ENCODE measurements around the gene TTBK1. TPM values are rescaled to one million over a fixed set of nuclear protein-coding genes. Genes with fewer than 3 reads are reported as not detected.

Gene TTBK1
- total and polyA plus RNA-seq, 10 of the 15 experiments (the other 5 are each of a cell fraction or from before 2014, with no cell fraction given), result 0.05 to 0.27 TPM; not detected in 8

DNA sequence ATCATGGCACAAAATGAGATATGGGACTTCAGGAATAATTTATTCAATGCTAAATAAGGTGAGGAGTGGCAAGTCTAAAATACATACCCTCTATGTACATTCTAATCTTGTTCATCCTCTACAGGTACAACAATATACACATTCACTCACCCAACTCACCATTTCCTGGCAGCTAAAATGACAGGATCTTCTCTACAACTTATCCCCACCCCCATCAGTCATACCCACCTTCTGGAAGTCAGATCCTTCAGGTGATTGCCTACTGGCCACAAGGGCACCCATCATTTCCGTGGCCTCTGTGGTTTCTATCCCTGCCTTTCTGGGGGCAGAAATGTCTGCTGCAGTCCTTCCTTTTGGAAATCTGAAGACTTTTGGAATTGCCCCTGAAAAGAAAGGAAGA lies 88.2 kb downstream of the TTBK1 start:
- no TSS peak for BruUV-seq (replicated peaks)
- no peak overlapping the region for H3K9ac ChIP-seq (ENCODE audit: control insufficient read depth, insufficient read depth, low read length)
- H2AFZ ChIP-seq (ENCODE audit: control insufficient read depth, low read depth, low read length), result no peak overlapping the region
- no peak for DNase-seq (ENCODE audit: low read depth, low spot score)
- no peaks in the 10 kb centered on the region for H3K4me1 ChIP-seq (ENCODE audit: control insufficient read depth, insufficient read depth, low read length)
- H3K9me3 ChIP-seq (replicated peaks; ENCODE audit: control insufficient read depth, insufficient read depth, low read length), result no peaks in the 10 kb centered on the region
- in situ Hi-C loops (cut with MboI) (no loop called here), intact Hi-C loops (cut with micrococcal nuclease; ENCODE audit: unreplicated experiment) (no loop called here)
- SMC1A ChIA-PET (ENCODE audit: uncharacterized antibody, unreplicated experiment), result interaction anchor here (1.2 kb wide), 1 partner anchor 17 kb away, joined by 3 read pairs; no protein-coding TSS in a partner anchor
- no peaks in the 10 kb centered on the region for H4K20me1 ChIP-seq (ENCODE audit: control insufficient read depth, insufficient read depth)
- no peaks in the 10 kb centered on the region for H3K27me3 ChIP-seq (replicated peaks in 1 of 2; ENCODE audit: control insufficient read depth in 2 of 2, insufficient read depth in 2 of 2, low read length in 1 of 2)
- RAD21 ChIA-PET (ENCODE audit: unreplicated experiment), result no interaction called here
- CTCF ChIA-PET, result no interaction called here
- POLR2A ChIA-PET, result interaction anchor here (0.8 kb wide), 1 partner anchor 13 kb away, joined by 3 read pairs; no protein-coding TSS in a partner anchor
- no peak for FAIRE-seq
- H3K4me2 ChIP-seq (ENCODE audit: control insufficient read depth, insufficient read depth), result no peak overlapping the region
- no peak overlapping the region for H3K27ac ChIP-seq (ENCODE audit: control insufficient read depth, insufficient read depth)
- H3K79me2 ChIP-seq (ENCODE audit: control insufficient read depth, insufficient read depth, low read length), result no peaks in the 10 kb centered on the region
- H3K36me3 ChIP-seq (ENCODE audit: control insufficient read depth in 2 of 2, insufficient read depth in 2 of 2, low read length in 1 of 2), result peaks cover 0 to 12% of the 10 kb centered on the region in 2 experiments; a peak in 3 of 4 replicates
- ATAC-seq, result no peak
- 42% methylated on average over 1 of the region's 1 CpG for WGBS (ENCODE audit: insufficient coverage, insufficient replicate concordance, low lambda C conversion rate, missing lambda C conversion rate)
- H3K4me3 ChIP-seq, result no peak overlapping the region
- TF ChIP-seq NR2C1 (IDR thresholded peaks at IDR 0.05) (no peak), FOS (IDR thresholded peaks at IDR 0.05; ENCODE audit: borderline replicate concordance, extremely low read depth, insufficient read length) (no peak), ZNF274 (IDR thresholded peaks at IDR 0.05; ENCODE audit: insufficient read depth, insufficient read length) (no peak), STAT1 (conservative IDR thresholded peaks at IDR 0.05) (no peak), CHD2 (IDR thresholded peaks at IDR 0.05; ENCODE audit: borderline replicate concordance, low read depth, low read length) (no peak), FOXM1 (IDR thresholded peaks at IDR 0.05; ENCODE audit: low read depth, low read length) (no peak), POLR2AphosphoS2 (IDR thresholded peaks at IDR 0.05; ENCODE audit: low read depth, low read length) (no peak), ZNF384 (IDR thresholded peaks at IDR 0.05; ENCODE audit: borderline replicate concordance, low read depth, low read length) (no peak), GATAD2B (conservative IDR thresholded peaks at IDR 0.05; ENCODE audit: low read depth) (no peak), ZSCAN29 (IDR thresholded peaks at IDR 0.05) (no peak)
- TF ChIP-seq, protein P1, sequence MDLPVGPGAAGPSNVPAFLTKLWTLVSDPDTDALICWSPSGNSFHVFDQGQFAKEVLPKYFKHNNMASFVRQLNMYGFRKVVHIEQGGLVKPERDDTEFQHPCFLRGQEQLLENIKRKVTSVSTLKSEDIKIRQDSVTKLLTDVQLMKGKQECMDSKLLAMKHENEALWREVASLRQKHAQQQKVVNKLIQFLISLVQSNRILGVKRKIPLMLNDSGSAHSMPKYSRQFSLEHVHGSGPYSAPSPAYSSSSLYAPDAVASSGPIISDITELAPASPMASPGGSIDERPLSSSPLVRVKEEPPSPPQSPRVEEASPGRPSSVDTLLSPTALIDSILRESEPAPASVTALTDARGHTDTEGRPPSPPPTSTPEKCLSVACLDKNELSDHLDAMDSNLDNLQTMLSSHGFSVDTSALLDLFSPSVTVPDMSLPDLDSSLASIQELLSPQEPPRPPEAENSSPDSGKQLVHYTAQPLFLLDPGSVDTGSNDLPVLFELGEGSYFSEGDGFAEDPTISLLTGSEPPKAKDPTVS (IDR thresholded peaks at IDR 0.05; ENCODE audit: low read depth, low read length), result no peak
- TF ChIP-seq, protein P2, sequence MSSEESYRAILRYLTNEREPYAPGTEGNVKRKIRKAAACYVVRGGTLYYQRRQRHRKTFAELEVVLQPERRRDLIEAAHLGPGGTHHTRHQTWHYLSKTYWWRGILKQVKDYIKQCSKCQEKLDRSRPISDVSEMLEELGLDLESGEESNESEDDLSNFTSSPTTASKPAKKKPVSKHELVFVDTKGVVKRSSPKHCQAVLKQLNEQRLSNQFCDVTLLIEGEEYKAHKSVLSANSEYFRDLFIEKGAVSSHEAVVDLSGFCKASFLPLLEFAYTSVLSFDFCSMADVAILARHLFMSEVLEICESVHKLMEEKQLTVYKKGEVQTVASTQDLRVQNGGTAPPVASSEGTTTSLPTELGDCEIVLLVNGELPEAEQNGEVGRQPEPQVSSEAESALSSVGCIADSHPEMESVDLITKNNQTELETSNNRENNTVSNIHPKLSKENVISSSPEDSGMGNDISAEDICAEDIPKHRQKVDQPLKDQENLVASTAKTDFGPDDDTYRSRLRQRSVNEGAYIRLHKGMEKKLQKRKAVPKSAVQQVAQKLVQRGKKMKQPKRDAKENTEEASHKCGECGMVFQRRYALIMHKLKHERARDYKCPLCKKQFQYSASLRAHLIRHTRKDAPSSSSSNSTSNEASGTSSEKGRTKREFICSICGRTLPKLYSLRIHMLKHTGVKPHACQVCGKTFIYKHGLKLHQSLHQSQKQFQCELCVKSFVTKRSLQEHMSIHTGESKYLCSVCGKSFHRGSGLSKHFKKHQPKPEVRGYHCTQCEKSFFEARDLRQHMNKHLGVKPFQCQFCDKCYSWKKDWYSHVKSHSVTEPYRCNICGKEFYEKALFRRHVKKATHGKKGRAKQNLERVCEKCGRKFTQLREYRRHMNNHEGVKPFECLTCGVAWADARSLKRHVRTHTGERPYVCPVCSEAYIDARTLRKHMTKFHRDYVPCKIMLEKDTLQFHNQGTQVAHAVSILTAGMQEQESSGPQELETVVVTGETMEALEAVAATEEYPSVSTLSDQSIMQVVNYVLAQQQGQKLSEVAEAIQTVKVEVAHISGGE (CRISPR knock-in tag; IDR thresholded peaks at IDR 0.05), result no peak
- TF ChIP-seq, protein P3, sequence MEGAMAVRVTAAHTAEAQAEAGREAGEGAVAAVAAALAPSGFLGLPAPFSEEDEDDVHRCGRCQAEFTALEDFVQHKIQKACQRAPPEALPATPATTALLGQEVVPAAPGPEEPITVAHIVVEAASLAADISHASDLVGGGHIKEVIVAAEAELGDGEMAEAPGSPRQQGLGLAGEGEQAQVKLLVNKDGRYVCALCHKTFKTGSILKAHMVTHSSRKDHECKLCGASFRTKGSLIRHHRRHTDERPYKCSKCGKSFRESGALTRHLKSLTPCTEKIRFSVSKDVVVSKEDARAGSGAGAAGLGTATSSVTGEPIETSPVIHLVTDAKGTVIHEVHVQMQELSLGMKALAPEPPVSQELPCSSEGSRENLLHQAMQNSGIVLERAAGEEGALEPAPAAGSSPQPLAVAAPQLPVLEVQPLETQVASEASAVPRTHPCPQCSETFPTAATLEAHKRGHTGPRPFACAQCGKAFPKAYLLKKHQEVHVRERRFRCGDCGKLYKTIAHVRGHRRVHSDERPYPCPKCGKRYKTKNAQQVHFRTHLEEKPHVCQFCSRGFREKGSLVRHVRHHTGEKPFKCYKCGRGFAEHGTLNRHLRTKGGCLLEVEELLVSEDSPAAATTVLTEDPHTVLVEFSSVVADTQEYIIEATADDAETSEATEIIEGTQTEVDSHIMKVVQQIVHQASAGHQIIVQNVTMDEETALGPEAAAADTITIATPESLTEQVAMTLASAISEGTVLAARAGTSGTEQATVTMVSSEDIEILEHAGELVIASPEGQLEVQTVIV (IDR thresholded peaks at IDR 0.05; ENCODE audit: borderline replicate concordance, partially characterized antibody), result no peak
- TF ChIP-seq, protein P4, sequence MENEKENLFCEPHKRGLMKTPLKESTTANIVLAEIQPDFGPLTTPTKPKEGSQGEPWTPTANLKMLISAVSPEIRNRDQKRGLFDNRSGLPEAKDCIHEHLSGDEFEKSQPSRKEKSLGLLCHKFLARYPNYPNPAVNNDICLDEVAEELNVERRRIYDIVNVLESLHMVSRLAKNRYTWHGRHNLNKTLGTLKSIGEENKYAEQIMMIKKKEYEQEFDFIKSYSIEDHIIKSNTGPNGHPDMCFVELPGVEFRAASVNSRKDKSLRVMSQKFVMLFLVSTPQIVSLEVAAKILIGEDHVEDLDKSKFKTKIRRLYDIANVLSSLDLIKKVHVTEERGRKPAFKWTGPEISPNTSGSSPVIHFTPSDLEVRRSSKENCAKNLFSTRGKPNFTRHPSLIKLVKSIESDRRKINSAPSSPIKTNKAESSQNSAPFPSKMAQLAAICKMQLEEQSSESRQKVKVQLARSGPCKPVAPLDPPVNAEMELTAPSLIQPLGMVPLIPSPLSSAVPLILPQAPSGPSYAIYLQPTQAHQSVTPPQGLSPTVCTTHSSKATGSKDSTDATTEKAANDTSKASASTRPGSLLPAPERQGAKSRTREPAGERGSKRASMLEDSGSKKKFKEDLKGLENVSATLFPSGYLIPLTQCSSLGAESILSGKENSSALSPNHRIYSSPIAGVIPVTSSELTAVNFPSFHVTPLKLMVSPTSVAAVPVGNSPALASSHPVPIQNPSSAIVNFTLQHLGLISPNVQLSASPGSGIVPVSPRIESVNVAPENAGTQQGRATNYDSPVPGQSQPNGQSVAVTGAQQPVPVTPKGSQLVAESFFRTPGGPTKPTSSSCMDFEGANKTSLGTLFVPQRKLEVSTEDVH (IDR thresholded peaks at IDR 0.05; ENCODE audit: low read depth, partially characterized antibody), result no peak

Data from GM12878 (cell line).